A549 (cell line): ENCODE results near the gene MRPL46. TPM values are rescaled to one million over a fixed set of nuclear protein-coding genes. Genes with fewer than 3 reads are reported as not detected.
A peak's percentile ranks its signal among the peaks of the same experiment; 100 is the strongest.

ENCODE experiments used
- ATAC-seq, 2 experiments: fragments of 200-7000 bp in 1 of 2; fragments of >200 bp in 1 of 2; cut with Nextera tagmentation in 1 of 2; cut with Tn5 transposase in 1 of 2; 3 replicates each; pipeline versions ENCODE4 v1.8.0 to v1.9.1; 2018 to 2020; ENCODE audit warnings: mild to moderate bottlenecking in 1 of 2, moderate library complexity in 1 of 2
- CTCF ChIA-PET: fragments of 300-600 bp; sonication (Branson Sonifier 250); formaldehyde crosslinking; extraction: SDS; loops from one replicate; lab custom pipeline; 2021; ENCODE audit warnings: antibody characterized with exemption, inconsistent platforms; lab: Yijun Ruan, JAX
- POLR2A ChIA-PET: fragments of 350-600 bp; formaldehyde crosslinking; extraction: SDS; loops from one replicate; lab custom pipeline; 2021; ENCODE audit warnings: antibody characterized with exemption, inconsistent platforms; lab: Yijun Ruan, JAX
- DNase-seq, 2 experiments: peaks; one replicate each; pipeline versions ENCODE4 v3.0.0 to v3.0.0-alpha.2; 2011 to 2016; ENCODE audit warnings: low read depth in 1 of 2, low spot score in 1 of 2
- FAIRE-seq: peaks from 2 replicates; lab custom pipeline; 2011; peaks lifted over from hg19 to GRCh38; lab: Jason Lieb, UNC
- H3K27ac ChIP-seq, 2 experiments: fragments of >200 bp; sonication (Bioruptor Twin); formaldehyde crosslinking; 3 replicates each; pipeline ENCODE4 v1.5.1; 2016 to 2017
- H3K4me1 ChIP-seq: fragments of >200 bp; sonication (Bioruptor Twin); formaldehyde crosslinking; 3 replicates; pipeline ENCODE4 v1.6.1; 2016
- H3K4me2 ChIP-seq: fragments of >200 bp; sonication (Bioruptor Twin); formaldehyde crosslinking; 3 replicates; pipeline ENCODE4 v1.6.1; 2016
- H3K4me3 ChIP-seq: fragments of >200 bp; sonication (Bioruptor Twin); formaldehyde crosslinking; 3 replicates; pipeline ENCODE4 v1.5.1; 2016
- H3K9me3 ChIP-seq: fragments of >200 bp; sonication (Bioruptor Twin); formaldehyde crosslinking; 3 replicates; pipeline ENCODE4 v1.6.1; 2016
- BCL3 ChIP-seq: fragments of >200 bp; sonication (Bioruptor Twin); formaldehyde crosslinking; IDR thresholded peaks from 3 replicates; pipeline ENCODE4 v1.6.1; 2016
- CBX2 ChIP-seq: fragments of 200-600 bp; sonication (generic); IDR thresholded peaks from 2 replicates; pipeline ENCODE4 v1.6.1; 2016; ENCODE audit warnings: low read depth, mild to moderate bottlenecking, borderline replicate concordance
- E2F6 ChIP-seq: IDR thresholded peaks from 2 replicates; pipeline ENCODE4 v1.6.1; 2012; ENCODE audit warnings: low read depth, borderline replicate concordance
- ESRRA ChIP-seq: fragments of 150-350 bp; IDR thresholded peaks from 2 replicates; pipeline ENCODE4 v1.6.1; 2014; ENCODE audit warnings: mild to moderate bottlenecking, low read length, borderline replicate concordance
- FOSB ChIP-seq: fragments of 250-450 bp; sonication (Bioruptor Pico); IDR thresholded peaks from 2 replicates; pipeline ENCODE4 v1.5.0; 2020; ENCODE audit warnings: mild to moderate bottlenecking, moderate library complexity
- FOSL2 ChIP-seq, 2 experiments: fragments of 450-650 bp in 1 of 2; fragments of >200 bp in 1 of 2; sonication (Bioruptor Twin) in 1 of 2; formaldehyde crosslinking; IDR thresholded peaks; 2 replicates each; pipeline versions ENCODE4 v1.5.0 to v1.6.1; 2016 to 2020; ENCODE audit warnings: mild to moderate bottlenecking in 1 of 2, moderate library complexity in 1 of 2
- GATA3 ChIP-seq: IDR thresholded peaks from 2 replicates; pipeline ENCODE4 v1.6.1; 2012; ENCODE audit warnings: borderline replicate concordance
- HEYL ChIP-seq: fragments of 250-450 bp; sonication (Bioruptor Pico); IDR thresholded peaks from 2 replicates; pipeline ENCODE4 v1.8.0; 2021; ENCODE audit warnings: mild to moderate bottlenecking, moderate library complexity
- JUN ChIP-seq, 2 experiments: fragments of >200 bp; sonication (Bioruptor Twin); formaldehyde crosslinking; IDR thresholded peaks; 2 replicates in 1 of 2; 3 replicates in 1 of 2; pipeline ENCODE4 v1.6.1; 2016 to 2017
- KDM1A ChIP-seq: fragments of 200-600 bp; sonication (generic); IDR thresholded peaks from 2 replicates; pipeline ENCODE4 v1.6.1; 2016; ENCODE audit warnings: low read depth, mild to moderate bottlenecking
- MAFK ChIP-seq: fragments of 450-650 bp; IDR thresholded peaks from 2 replicates; pipeline ENCODE4 v1.6.1; 2014; ENCODE audit not compliant: partially characterized antibody
- NFE2L2 ChIP-seq: fragments of 150-350 bp; conservative IDR thresholded peaks from 2 replicates; pipeline ENCODE4 v1.6.1; 2014; ENCODE audit warnings: low read length
- POLR2AphosphoS2 ChIP-seq: conservative IDR thresholded peaks from 2 replicates; pipeline ENCODE4 v1.6.1; 2012; ENCODE audit warnings: low read length, improper control_type of control experiment, inconsistent platforms
- TFCP2L1 ChIP-seq: fragments of 250-450 bp; sonication (Bioruptor Pico); IDR thresholded peaks from 2 replicates; pipeline ENCODE4 v1.5.0; 2021; ENCODE audit warnings: mild to moderate bottlenecking
- ZC3H11A ChIP-seq: fragments of 450-650 bp; IDR thresholded peaks from 2 replicates; pipeline ENCODE4 v1.6.1; 2014; ENCODE audit warnings: antibody characterized with exemption, mild to moderate bottlenecking
- ZFP36 ChIP-seq: fragments of 450-650 bp; IDR thresholded peaks from 2 replicates; pipeline ENCODE4 v1.6.1; 2014; ENCODE audit warnings: borderline replicate concordance; ENCODE audit not compliant: partially characterized antibody
- ZNF302 ChIP-seq: fragments of 250-450 bp; sonication (Bioruptor Pico); IDR thresholded peaks from 2 replicates; pipeline ENCODE4 v1.9.0; 2021; ENCODE audit warnings: inconsistent platforms, mild to moderate bottlenecking, moderate library complexity
- WGBS: methylation state at CpG from one replicate; pipeline ENCODE4 v1.1.6; 2017; ENCODE audit errors: missing lambda C conversion rate; 5-methylcytosine and 5-hydroxymethylcytosine counted together
- polyA plus RNA-seq, 4 experiments: library from polyadenylated mRNA; depleted of rRNA in 3 of 4; stranded (reverse); fragments of >200 nt; fragmentation: RNase III in 1 of 4; extraction: RNeasy Plus Mini Kit Qiagen cat#74134 plus additional on column Dnase treatment in 1 of 4; gene quantifications; 2 replicates in 3 of 4; 3 replicates in 1 of 4; pipeline ENCODE4 v1.2.3, GENCODE V29; 2011 to 2017
- TF ChIP-seq, protein P1 (sequence below): fragments of 200-600 bp; sonication (generic); IDR thresholded peaks from 2 replicates; pipeline ENCODE4 v1.6.1; 2016; ENCODE audit warnings: antibody characterized with exemption, mild to moderate bottlenecking, moderate library complexity
- TF ChIP-seq, protein P2 (sequence below): fragments of 250-450 bp; sonication (Bioruptor Pico); IDR thresholded peaks from 2 replicates; pipeline ENCODE4 v1.5.0; 2021; ENCODE audit warnings: mild to moderate bottlenecking, moderate library complexity, borderline replicate concordance

MRPL46 gene
- polyA plus RNA-seq, 2 of the 4 experiments (the other 2 are of a cell fraction): 54.9 to 76.1 TPM

GRCh38 chr15:88467073-88467934, at the start of gene MRPL46, which contains the start of gene MRPS11 (continued):
- TF ChIP-seq, protein P1, sequence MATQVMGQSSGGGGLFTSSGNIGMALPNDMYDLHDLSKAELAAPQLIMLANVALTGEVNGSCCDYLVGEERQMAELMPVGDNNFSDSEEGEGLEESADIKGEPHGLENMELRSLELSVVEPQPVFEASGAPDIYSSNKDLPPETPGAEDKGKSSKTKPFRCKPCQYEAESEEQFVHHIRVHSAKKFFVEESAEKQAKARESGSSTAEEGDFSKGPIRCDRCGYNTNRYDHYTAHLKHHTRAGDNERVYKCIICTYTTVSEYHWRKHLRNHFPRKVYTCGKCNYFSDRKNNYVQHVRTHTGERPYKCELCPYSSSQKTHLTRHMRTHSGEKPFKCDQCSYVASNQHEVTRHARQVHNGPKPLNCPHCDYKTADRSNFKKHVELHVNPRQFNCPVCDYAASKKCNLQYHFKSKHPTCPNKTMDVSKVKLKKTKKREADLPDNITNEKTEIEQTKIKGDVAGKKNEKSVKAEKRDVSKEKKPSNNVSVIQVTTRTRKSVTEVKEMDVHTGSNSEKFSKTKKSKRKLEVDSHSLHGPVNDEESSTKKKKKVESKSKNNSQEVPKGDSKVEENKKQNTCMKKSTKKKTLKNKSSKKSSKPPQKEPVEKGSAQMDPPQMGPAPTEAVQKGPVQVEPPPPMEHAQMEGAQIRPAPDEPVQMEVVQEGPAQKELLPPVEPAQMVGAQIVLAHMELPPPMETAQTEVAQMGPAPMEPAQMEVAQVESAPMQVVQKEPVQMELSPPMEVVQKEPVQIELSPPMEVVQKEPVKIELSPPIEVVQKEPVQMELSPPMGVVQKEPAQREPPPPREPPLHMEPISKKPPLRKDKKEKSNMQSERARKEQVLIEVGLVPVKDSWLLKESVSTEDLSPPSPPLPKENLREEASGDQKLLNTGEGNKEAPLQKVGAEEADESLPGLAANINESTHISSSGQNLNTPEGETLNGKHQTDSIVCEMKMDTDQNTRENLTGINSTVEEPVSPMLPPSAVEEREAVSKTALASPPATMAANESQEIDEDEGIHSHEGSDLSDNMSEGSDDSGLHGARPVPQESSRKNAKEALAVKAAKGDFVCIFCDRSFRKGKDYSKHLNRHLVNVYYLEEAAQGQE: no peak
- TF ChIP-seq GATA3: peak; percentile 87; the same call in 1 of the 2 replicates
- TF ChIP-seq FOSL2 (IDR thresholded peaks at IDR 0.05): no peak
- TF ChIP-seq FOSL2 (CRISPR knock-in tag; IDR thresholded peaks at IDR 0.05): peak; percentile 42
- TF ChIP-seq ZC3H11A: no peak
- peak; percentile 70 for TF ChIP-seq E2F6
- 0 out of 3 replicates have a peak, but pooled peaks have one; percentile 71 for TF ChIP-seq BCL3
- no peak for TF ChIP-seq NFE2L2
- peak; percentile 76 to 87; a peak in 4 of 5 replicates for TF ChIP-seq JUN (IDR thresholded peaks at IDR 0.05)

GRCh38 chr15:88513195-88513594, 46.0 kb upstream of the MRPL46 start:
- CTCF ChIA-PET: no interaction called here

DNA sequence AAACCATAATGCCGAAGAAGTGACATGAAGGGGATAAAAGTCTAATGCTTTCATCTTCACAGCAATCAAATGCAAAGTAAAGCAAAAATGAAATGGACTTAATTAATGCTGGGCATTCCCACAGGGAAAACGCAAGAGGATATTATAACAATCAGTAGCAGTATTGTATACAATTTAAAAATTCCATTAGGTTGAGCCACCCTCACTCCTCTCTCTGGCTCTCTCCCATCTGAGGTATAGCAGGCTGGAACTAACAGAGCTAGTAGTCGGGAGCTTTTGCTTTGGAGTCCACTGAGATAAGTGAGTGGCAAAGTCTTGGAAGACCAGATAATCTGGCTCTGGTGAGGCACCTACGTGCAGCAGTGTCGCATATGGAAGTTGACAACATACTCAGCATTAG, 45.4 kb upstream of the MRPL46 start:
- H3K4me1 ChIP-seq: no peaks in the 10 kb centered on the region
- no peak overlapping the region for H3K4me3 ChIP-seq
- H3K9me3 ChIP-seq: no peaks in the 10 kb centered on the region
- ChIA-PET POLR2A (no interaction called here), CTCF (no interaction called here)
- TF ChIP-seq HEYL: no peak
- DNase-seq (no peak), FAIRE-seq (no peak), ATAC-seq (no peak)
- H3K4me2 ChIP-seq: no peak overlapping the region
- WGBS: 87% methylated on average over 5 of the region's 5 CpGs
- H3K27ac ChIP-seq: no peak overlapping the region

More at GRCh38 chr15:88513195-88513594, 46.0 kb upstream of the MRPL46 start:
- Histone ChIP-seq H3K4me3 (no peak overlapping the region), H3K9me3 (no peaks in the 10 kb centered on the region), H3K27ac (no peak overlapping the region), H3K4me1 (no peaks in the 10 kb centered on the region)
- ATAC-seq: no peak
- FAIRE-seq: no peak
- POLR2A ChIA-PET: no interaction called here
- TF ChIP-seq TFCP2L1 (CRISPR knock-in tag) (no peak), KDM1A (no peak), ZFP36 (no peak), FOSB (CRISPR knock-in tag) (no peak), CBX2 (no peak), POLR2AphosphoS2 (no peak), ESRRA (no peak), MAFK (no peak), NFE2L2 (no peak), ZNF302 (CRISPR knock-in tag) (no peak)
- TF ChIP-seq, protein P2, sequence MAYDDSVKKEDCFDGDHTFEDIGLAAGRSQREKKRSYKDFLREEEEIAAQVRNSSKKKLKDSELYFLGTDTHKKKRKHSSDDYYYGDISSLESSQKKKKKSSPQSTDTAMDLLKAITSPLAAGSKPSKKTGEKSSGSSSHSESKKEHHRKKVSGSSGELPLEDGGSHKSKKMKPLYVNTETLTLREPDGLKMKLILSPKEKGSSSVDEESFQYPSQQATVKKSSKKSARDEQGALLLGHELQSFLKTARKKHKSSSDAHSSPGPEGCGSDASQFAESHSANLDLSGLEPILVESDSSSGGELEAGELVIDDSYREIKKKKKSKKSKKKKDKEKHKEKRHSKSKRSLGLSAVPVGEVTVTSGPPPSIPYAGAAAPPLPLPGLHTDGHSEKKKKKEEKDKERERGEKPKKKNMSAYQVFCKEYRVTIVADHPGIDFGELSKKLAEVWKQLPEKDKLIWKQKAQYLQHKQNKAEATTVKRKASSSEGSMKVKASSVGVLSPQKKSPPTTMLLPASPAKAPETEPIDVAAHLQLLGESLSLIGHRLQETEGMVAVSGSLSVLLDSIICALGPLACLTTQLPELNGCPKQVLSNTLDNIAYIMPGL (CRISPR knock-in tag): no peak
- TF ChIP-seq, all 56 proteins: peak for 0
- WGBS: 84% methylated on average over 5 of the region's 5 CpGs
- H3K4me2 ChIP-seq: no peak overlapping the region
- no peak for DNase-seq
